Activated naive CD8-positive, alpha-beta T cell treated with anti-CD3 and anti-CD28 coated beads, Interleukin-2, amount 50 U/mL, for 24 hours (primary cell): ENCODE data around the gene ATP8A2.

Experiments
- ATAC-seq: fragments of 150-1000 bp; cut with Tn5 transposase; one replicate; pipeline ENCODE4 v1.10.0; 2021
- DNase-seq: peaks from one replicate; pipeline ENCODE4 v3.0.0; 2021
- H3K27ac Mint-ChIP-seq: one replicate; pipeline ENCODE4 v1.8.0; 2021; ENCODE audit warnings: mild to moderate bottlenecking, mixed read lengths
- H3K27me3 Mint-ChIP-seq: one replicate; pipeline ENCODE4 v1.8.0; 2021; ENCODE audit warnings: mixed read lengths
- H3K36me3 Mint-ChIP-seq: one replicate; pipeline ENCODE4 v1.8.0; 2021; ENCODE audit warnings: low read depth, mixed read lengths
- H3K4me1 Mint-ChIP-seq: one replicate; pipeline ENCODE4 v1.8.0; 2021; ENCODE audit warnings: mixed read lengths
- H3K4me3 Mint-ChIP-seq: one replicate; pipeline ENCODE4 v1.8.0; 2021; ENCODE audit warnings: mild to moderate bottlenecking, moderate library complexity, mixed read lengths
- H3K9me3 Mint-ChIP-seq: one replicate; pipeline ENCODE4 v1.8.0; 2021; ENCODE audit warnings: mixed read lengths

ATP8A2 gene

DNA sequence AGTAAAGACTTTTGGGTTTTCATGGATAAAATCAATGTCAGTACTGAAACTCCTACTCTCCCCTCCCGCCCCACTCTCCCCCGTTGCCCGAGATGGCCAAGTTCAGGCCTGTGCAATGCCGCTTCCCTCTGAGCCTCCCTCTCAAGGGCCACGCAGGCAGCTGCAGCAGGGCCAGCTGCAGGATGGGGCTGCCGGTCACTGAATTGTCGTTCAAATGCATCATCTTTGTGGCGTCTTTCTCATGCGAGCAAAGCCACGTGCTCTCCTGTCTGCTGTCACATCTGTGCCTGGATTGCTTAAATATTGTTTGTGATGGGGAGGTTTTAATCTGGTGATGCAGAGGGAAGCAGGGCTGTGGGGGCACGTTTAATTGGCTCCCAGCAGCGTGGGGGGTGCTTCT lies 653.4 kb downstream of the ATP8A2 start:
- H3K27me3 Mint-ChIP-seq: peaks cover 4% of the 10 kb centered on the region
- no peaks in the 10 kb centered on the region for H3K9me3 Mint-ChIP-seq
- peaks cover 7% of the 10 kb centered on the region for H3K36me3 Mint-ChIP-seq
- H3K27ac Mint-ChIP-seq: no peak overlapping the region
- ATAC-seq (no peak), DNase-seq (no peak)
- H3K4me3 Mint-ChIP-seq: no peak overlapping the region
- H3K4me1 Mint-ChIP-seq: no peaks in the 10 kb centered on the region

DNA sequence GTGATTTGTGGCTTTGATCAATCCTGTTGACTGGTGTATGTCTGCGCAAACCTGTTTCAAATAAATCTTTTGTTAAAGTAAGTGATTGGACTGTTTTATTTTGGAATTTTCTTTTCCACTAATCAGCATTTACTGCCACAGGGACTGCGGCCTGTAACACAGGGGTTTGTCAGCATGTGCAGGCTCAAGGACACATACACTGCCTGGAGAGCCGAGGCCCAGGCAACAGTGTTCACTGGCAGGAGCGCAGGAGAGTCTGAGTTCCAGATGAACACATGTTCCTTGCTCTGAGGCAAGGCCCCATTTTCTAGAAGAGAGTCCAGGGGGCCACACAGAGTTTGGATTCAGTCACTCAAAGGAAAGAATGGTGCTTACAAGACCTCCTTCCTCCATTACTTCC lies 654.0 kb downstream of the ATP8A2 start:
- Mint-ChIP-seq H3K27me3 (peaks cover 5% of the 10 kb centered on the region), H3K36me3 (peaks cover 3% of the 10 kb centered on the region), H3K9me3 (no peaks in the 10 kb centered on the region), H3K4me3 (no peak overlapping the region), H3K27ac (no peak overlapping the region), H3K4me1 (no peaks in the 10 kb centered on the region)
- no peak for ATAC-seq
- DNase-seq: no peak

DNA sequence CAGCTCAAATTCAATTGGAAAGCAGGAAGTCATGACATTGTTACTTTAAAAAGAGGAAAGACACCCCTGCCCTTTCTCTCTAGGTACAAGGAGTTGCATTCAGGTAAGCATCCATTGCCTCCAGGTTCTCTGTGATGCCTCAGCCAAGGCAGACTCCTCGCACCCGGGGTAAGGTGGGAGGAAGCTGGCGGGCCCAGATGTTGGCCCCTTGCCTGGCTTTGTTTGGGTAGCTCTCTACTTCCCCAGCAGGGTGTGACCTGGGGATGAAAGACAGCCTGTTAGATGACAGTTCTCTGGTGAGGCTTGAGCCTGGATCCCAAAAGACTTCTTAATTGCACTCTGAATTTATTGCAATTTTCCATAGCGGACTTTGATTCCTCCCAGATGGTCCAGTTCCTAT lies 654.4 kb downstream of the ATP8A2 start:
- H3K4me1 Mint-ChIP-seq: no peaks in the 10 kb centered on the region
- ATAC-seq (no peak), DNase-seq (no peak)
- H3K4me3 Mint-ChIP-seq: no peak overlapping the region
- H3K36me3 Mint-ChIP-seq: peaks cover under 1% of the 10 kb centered on the region
- H3K27me3 Mint-ChIP-seq: peaks cover 7% of the 10 kb centered on the region
- H3K27ac Mint-ChIP-seq: no peak overlapping the region
- no peaks in the 10 kb centered on the region for H3K9me3 Mint-ChIP-seq

DNA sequence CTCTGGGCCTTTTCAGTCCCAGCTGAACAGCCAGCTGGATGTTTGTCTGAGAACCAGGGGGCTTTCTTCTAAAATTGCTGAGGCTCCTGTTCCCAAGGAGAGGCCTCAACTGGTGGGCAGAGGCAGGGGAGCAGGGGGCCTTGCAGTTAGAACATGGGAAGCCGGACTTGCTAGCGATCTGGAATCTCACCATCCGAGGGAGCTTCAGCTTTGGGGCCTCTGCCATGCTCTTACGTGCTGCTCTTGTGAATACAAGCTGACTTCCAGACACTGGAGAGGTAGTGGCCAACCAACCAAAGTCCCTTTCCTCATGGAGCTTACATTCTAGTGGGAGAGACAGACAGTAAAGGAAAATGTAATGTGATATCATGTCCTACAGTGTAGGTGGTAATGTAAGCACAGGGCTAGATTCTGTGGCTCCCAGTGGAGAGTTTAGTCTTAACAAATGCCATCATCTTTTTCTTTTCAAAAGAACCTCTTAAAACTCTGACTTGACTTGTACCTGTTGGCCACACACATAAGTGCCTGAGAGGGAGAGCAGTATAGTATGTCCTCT lies 657.9 kb downstream of the ATP8A2 start:
- peaks cover 7% of the 10 kb centered on the region for H3K27me3 Mint-ChIP-seq
- H3K4me3 Mint-ChIP-seq: no peak overlapping the region
- H3K36me3 Mint-ChIP-seq: no peaks in the 10 kb centered on the region
- H3K4me1 Mint-ChIP-seq: no peaks in the 10 kb centered on the region
- no peaks in the 10 kb centered on the region for H3K9me3 Mint-ChIP-seq
- H3K27ac Mint-ChIP-seq: no peak overlapping the region
- ATAC-seq (no peak), DNase-seq (no peak)

DNA sequence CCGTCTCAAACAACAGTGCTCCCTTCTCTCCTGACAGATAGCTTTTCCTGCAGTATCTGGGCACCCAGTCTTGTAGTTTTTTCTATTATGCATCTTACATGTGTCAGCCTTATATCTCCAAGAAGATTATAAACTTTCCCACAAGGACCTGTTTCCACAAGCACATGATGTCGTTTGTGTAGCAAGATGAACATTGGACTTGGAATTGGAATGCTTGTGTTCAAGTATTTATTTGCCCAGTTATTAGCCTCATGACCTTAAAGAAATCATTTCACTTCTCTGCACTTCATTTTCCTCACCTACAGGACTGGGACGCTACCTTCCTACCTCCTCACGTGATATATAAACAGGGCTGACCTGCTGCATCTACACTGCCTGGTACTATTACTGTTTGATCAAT lies 658.6 kb downstream of the ATP8A2 start:
- Mint-ChIP-seq H3K4me3 (no peak overlapping the region), H3K27ac (no peak overlapping the region), H3K27me3 (peaks cover 5% of the 10 kb centered on the region), H3K36me3 (no peaks in the 10 kb centered on the region), H3K4me1 (no peaks in the 10 kb centered on the region), H3K9me3 (no peaks in the 10 kb centered on the region)
- DNase-seq: no peak
- ATAC-seq: no peak

DNA sequence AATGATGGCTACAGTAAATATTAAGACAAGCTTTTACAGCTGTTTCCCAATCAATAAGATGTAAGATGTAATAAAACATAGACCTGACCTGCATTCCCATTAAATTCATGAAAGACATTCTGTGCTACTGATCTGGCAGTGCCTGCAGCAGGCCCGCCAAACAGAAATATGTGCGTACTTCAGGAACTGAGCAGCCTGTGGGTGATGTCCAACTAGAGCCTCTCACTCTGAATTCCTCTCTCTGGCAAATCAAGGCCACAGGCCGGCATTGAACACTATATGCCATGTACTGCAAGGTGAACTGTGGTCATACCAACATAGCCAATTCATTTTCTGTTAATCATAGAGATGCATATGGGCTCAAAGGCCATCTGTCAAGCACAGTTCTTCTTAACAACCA lies 662.2 kb downstream of the ATP8A2 start:
- Mint-ChIP-seq H3K27ac (no peak overlapping the region), H3K4me3 (no peak overlapping the region), H3K27me3 (peaks cover 6% of the 10 kb centered on the region), H3K4me1 (no peaks in the 10 kb centered on the region), H3K9me3 (peaks cover 4% of the 10 kb centered on the region), H3K36me3 (no peaks in the 10 kb centered on the region)
- ATAC-seq (no peak), DNase-seq (no peak)

DNA sequence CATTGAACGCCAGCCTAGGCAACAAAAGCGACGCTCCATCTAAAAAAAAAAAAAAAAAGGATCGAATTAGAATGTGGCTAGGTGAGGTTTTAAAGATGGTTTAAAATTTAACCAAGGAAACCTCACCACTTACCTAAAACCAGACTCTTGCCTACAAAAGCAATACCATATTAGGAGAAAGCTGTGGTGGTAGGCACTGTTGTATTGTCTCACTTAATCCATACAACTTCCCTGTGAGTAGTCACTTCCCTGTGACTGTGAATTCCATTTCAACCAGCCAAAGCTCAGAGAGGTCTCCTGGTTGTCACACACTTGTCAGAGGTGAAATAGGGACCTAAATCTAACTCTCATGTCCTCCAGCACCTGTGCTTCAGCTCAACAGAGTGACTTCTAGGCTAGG lies 664.6 kb downstream of the ATP8A2 start:
- no peak for ATAC-seq
- no peak for DNase-seq
- Mint-ChIP-seq H3K36me3 (no peaks in the 10 kb centered on the region), H3K4me1 (no peaks in the 10 kb centered on the region), H3K9me3 (peaks cover 4% of the 10 kb centered on the region), H3K27ac (no peak overlapping the region), H3K27me3 (peaks cover 3% of the 10 kb centered on the region), H3K4me3 (no peak overlapping the region)

DNA sequence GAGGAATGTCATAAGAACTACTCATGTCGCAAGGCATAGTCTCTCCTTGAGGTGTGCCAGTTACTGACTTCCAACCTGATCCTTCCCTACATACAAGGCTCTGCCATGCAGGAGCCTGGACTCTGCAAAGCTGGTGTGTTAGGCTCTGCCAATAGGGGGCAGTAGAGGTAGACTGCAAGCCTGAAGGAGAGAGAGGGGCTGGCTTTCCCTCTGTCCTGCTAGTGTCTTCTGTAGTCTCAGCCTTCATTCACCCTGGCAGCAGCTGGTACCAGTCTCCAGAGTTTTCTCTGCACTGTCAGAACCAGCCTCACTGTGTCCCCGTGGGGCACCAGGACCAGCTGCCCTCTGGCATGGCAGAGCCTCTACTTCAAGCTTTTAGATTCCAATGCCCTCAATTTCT lies 665.5 kb downstream of the ATP8A2 start:
- Mint-ChIP-seq H3K27ac (no peak overlapping the region), H3K9me3 (peaks cover 4% of the 10 kb centered on the region), H3K4me3 (no peak overlapping the region), H3K27me3 (peaks cover 5% of the 10 kb centered on the region), H3K4me1 (no peaks in the 10 kb centered on the region), H3K36me3 (no peaks in the 10 kb centered on the region)
- DNase-seq (peak; percentile 27), ATAC-seq (peak; percentile 33)

DNA sequence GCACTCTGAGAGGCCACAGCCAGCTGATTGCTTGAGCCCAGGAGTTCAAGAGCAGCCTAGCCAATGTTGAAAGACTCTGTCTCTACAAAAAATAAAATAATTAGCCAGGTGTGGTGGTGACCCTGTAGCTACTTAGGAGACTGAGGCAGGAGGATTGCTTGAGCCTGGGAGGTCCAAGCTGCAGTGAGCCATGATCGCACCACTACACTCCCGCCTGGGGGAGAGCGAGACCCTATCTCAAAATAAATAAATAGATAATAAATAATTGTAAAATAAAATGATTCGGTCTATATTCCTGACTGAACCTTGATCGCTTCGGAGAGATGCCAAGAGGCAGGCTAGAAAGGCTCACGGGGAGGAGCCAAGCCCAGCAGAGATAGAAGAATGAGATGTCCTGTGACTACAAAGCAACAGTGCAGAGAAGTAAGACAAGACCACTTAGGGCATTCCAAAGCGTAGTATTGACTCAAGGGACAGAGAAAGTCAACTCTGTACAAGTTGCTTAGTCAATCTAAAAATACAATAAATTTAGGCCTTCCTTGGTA lies 667.2 kb downstream of the ATP8A2 start:
- H3K4me3 Mint-ChIP-seq: no peak overlapping the region
- peaks cover 7% of the 10 kb centered on the region for H3K27me3 Mint-ChIP-seq
- no peaks in the 10 kb centered on the region for H3K36me3 Mint-ChIP-seq
- DNase-seq: no peak
- peaks cover 4% of the 10 kb centered on the region for H3K9me3 Mint-ChIP-seq
- no peaks in the 10 kb centered on the region for H3K4me1 Mint-ChIP-seq
- no peak overlapping the region for H3K27ac Mint-ChIP-seq
- no peak for ATAC-seq

DNA sequence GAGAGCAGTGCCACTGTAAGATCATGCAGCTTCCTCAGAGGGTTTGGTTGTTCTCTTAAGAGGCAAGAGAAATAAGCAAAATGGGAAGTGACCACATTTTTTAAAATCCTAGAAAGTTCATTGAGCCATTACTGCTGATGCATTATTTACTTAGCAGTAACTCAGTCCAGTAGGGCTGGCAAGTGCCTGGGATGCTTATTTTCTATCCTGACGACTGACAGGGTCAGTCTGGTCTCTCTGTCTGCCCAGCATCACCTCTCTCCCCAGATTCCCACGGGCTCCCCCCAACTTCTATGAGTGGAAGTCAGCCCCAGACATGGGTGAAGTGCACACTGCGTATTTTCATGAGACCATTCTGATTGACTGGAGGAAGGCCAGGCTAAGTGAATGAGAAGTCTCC lies 669.7 kb downstream of the ATP8A2 start:
- Mint-ChIP-seq H3K4me3 (no peak overlapping the region), H3K4me1 (peaks cover 8% of the 10 kb centered on the region), H3K36me3 (no peaks in the 10 kb centered on the region), H3K27ac (no peak overlapping the region), H3K9me3 (no peaks in the 10 kb centered on the region), H3K27me3 (peaks cover 4% of the 10 kb centered on the region)
- DNase-seq: no peak
- ATAC-seq: no peak

DNA sequence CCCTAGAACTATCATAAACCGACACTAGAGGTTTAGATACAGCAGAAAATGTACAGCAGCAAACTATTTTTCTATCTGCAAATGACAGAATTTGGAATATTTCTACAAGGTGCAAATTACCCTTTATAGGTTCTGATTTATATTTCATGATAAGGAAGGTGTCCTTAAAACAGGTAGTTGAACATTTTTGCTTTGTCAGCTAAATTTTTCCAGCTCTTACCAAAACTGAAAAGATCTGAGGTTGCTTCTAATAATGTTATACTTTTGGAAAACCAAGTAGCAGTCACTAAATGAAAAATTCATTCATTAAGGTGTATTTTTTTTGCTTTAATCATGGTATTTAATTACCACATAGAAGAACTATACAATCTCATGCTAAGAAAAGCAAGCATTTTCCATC lies 671.0 kb downstream of the ATP8A2 start:
- no peak overlapping the region for H3K4me3 Mint-ChIP-seq
- no peaks in the 10 kb centered on the region for H3K9me3 Mint-ChIP-seq
- ATAC-seq (no peak), DNase-seq (no peak)
- H3K4me1 Mint-ChIP-seq: peaks cover 8% of the 10 kb centered on the region
- no peak overlapping the region for H3K27ac Mint-ChIP-seq
- peaks cover 9% of the 10 kb centered on the region for H3K27me3 Mint-ChIP-seq
- H3K36me3 Mint-ChIP-seq: no peaks in the 10 kb centered on the region

DNA sequence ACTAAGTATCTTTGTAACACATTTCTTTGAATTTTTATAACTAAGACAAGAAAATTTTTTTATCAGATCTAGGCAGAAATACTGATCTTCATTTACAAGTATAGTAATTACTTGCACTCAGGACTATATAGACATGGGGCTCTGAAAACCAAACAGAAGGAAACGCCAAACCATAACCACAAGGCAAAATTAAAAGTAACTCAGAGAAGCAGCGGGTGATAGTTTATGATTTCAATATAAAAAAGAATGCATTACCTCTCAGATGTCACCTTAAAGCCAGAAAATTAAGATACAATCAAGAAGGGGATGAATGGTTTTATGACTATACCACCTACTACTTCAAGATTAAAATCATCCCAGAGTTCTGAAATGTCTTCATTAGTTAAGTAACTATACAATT lies 673.4 kb downstream of the ATP8A2 start:
- ATAC-seq (no peak), DNase-seq (no peak)
- peaks cover 20% of the 10 kb centered on the region for H3K27me3 Mint-ChIP-seq
- no peak overlapping the region for H3K4me3 Mint-ChIP-seq
- peaks cover 14% of the 10 kb centered on the region for H3K4me1 Mint-ChIP-seq
- no peak overlapping the region for H3K27ac Mint-ChIP-seq
- no peaks in the 10 kb centered on the region for H3K36me3 Mint-ChIP-seq
- no peaks in the 10 kb centered on the region for H3K9me3 Mint-ChIP-seq

DNA sequence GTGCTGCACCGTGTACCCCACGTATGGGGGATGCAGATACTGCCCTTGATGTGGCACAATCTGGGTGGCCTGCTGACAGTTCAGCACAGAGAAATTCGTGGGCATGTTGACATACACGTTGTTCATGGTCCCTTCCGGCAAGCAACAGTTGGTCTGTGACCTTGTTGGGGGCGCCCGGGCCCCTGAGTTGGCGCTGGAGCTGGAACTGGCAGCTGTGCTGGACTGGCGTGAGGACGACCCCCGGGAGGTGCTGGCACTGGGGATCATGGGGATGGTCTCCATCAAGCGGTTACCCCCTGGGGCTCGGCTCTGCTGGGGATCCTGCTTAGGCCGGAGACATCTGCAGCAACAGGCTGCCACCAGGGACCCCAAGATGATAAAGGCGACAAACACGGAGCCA lies 674.9 kb downstream of the ATP8A2 start:
- DNase-seq (no peak), ATAC-seq (no peak)
- no peak overlapping the region for H3K27ac Mint-ChIP-seq
- peaks cover 14% of the 10 kb centered on the region for H3K4me1 Mint-ChIP-seq
- no peak overlapping the region for H3K4me3 Mint-ChIP-seq
- H3K27me3 Mint-ChIP-seq: peaks cover 21% of the 10 kb centered on the region
- H3K36me3 Mint-ChIP-seq: no peaks in the 10 kb centered on the region
- no peaks in the 10 kb centered on the region for H3K9me3 Mint-ChIP-seq

DNA sequence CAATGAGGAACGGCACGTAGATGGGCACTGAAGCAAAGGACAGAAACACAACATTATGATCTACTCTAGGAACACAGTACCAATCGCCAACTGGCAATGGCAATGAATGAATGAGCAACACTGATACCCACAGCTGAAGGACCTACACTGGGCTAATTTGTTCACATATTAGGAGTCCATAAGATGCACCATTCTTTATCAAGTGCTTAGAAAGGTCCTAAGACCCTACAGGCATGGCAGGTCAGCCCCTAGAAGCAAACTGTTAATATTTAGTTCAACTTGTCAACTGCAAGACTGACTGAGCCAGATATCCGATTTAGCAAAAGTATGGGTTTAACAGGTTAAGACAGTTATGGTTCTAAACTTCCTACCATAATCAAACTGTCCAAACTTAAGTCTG lies 675.3 kb downstream of the ATP8A2 start:
- Mint-ChIP-seq H3K4me3 (no peak overlapping the region), H3K36me3 (no peaks in the 10 kb centered on the region), H3K27ac (no peak overlapping the region), H3K9me3 (no peaks in the 10 kb centered on the region), H3K27me3 (peaks cover 22% of the 10 kb centered on the region), H3K4me1 (peaks cover 15% of the 10 kb centered on the region)
- no peak for ATAC-seq
- no peak for DNase-seq

DNA sequence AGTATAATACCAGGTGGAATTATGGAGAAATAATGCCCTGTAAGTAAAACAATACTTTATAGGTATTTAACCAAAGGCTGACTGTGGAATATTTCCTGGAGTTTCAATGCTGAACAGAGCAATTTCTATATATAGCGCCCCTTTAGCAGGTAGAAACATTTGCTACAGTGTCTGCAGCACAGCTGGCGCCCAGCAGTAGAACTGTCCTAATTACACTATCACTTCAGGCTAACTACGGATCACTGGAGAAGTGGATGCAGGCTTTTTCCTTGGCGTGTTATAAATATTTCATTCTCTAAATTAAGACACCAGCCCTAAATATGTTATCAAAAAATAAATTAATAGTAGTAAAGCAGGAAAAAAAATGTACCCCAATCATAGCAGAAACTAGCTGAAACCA lies 677.0 kb downstream of the ATP8A2 start:
- Mint-ChIP-seq H3K36me3 (no peaks in the 10 kb centered on the region), H3K27me3 (peaks cover 32% of the 10 kb centered on the region), H3K9me3 (no peaks in the 10 kb centered on the region), H3K4me3 (no peak overlapping the region), H3K27ac (no peak overlapping the region), H3K4me1 (peaks cover 22% of the 10 kb centered on the region)
- DNase-seq: no peak
- ATAC-seq: no peak
